Right lung (tissue), 5 donors: ENCODE measurements around the gene CD300LD. TPM values are rescaled to one million over a fixed set of nuclear protein-coding genes. Genes with fewer than 3 reads are reported as not detected.

ENCODE experiments used
- DNase-seq, 2 donors: peaks; one replicate each; pipeline ENCODE4 v3.0.0-alpha.2; 2013
- polyA plus RNA-seq, 5 donors: library from polyadenylated mRNA; unstranded; fragments of 120-200 nt; gene quantifications; one replicate each; pipeline versions ENCODE4 v1.2.1 to v1.2.3, GENCODE V29; 2013; ENCODE audit warnings: inconsistent platforms in 1 of 5, low replicate concordance in 1 of 5; ENCODE audit not compliant: insufficient read length in 5 of 5, insufficient read depth in 1 of 5

Gene CD300LD
- polyA plus RNA-seq, 5 donors, result 0.08 TPM; not detected in 4

DNA sequence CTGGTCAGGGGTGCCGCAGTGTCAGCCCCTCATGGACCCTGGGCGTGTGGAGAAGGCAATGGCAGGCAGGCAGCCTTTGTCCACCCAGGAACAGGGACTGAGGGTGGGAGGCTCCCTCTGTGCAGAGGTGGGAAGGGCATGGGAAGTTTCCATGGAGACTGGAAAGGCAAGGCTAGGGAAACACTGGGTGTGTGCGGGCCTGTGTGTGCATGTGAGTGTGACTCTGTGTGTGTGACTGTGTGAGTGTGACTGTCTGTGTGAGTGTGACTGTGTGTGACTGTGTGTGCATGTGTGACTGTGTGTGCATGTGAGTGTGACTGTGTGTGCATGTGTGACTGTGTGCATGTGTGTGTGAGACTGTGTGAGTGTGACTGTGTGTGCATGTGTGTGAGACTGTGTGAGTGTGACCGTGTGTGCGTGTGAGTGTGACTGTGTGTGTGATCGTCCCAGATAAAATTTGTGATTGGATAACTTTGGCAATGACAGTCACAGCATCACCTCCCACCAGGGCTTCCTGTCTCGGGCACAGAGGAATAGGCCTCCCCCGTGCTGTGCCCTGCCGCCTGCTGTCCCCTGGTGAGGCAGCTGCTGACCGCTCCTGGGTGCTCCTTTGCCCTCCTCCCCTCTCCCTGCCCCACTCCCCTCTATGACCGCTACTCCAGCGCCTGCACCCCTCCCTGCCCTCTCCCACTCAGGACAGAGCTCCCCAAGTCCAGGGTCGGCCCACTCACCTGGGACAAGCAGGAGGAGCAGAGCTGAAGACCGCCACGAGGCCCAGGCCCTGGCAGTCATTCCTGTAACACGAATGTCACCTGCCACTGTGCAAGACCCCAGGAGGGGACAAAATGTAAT lies 46.9 kb downstream of the CD300LD start:
- DNase-seq, result no peak

DNA sequence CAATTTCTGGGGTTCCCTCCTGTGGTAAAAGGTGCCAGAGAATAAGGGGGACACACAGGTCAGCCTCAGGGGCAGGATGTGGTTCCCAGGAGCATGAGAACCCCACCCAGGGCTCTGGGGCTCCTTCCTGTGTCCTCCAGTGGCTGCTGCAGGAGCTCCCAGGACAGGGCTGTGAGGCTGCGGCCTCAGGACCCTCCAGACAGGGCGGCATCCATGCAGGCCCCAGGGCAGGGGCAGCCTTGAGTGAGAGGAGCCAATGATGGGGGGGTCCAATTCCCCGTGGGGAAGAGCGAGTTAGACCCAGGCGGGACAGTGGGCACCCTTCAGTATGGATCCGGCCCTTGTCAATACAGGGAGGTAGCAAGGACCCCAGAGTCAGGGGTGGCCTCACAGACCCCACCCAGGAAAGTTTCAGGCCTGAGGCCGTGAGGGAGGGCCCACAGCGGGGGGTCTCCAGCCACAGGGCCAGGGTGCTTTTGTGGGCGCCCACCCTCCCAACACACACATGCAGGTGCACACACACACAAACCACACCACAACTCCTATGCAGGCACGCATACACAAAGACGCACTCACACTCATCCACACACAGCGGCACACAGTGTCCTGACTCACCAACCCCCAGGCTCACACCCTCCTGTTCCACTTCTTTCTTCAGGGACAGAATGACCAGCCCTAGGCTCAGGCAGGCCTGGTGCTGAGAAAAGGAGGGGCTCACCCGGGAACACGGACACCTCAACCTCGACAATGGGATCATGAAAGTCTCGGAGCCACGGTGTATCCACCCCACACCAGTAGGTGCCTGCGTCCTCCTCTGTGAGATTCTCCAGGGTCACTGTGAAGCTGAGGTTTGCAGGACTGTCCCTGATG lies 48.0 kb downstream of the CD300LD start:
- DNase-seq, result no peak

DNA sequence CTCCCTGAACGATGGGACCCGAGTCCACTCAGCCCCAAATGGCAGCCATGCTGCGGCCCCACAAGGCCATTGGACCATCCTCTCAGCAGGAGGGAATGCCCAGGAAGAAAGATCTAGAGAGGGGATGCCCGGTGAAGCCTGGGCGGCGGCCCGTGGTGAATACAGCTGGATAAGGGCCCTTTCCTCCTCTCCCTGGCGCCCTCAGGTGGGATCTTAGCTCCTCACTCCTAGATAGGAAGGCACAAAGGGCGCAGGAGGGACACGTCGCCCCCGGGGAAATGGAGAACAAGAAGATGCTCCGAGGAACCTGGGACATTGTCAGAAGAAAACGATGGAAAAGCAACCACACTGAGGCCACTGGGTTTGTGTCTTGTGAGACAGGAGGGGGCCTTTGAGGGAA lies 48.7 kb downstream of the CD300LD start:
- DNase-seq, result no peak

DNA sequence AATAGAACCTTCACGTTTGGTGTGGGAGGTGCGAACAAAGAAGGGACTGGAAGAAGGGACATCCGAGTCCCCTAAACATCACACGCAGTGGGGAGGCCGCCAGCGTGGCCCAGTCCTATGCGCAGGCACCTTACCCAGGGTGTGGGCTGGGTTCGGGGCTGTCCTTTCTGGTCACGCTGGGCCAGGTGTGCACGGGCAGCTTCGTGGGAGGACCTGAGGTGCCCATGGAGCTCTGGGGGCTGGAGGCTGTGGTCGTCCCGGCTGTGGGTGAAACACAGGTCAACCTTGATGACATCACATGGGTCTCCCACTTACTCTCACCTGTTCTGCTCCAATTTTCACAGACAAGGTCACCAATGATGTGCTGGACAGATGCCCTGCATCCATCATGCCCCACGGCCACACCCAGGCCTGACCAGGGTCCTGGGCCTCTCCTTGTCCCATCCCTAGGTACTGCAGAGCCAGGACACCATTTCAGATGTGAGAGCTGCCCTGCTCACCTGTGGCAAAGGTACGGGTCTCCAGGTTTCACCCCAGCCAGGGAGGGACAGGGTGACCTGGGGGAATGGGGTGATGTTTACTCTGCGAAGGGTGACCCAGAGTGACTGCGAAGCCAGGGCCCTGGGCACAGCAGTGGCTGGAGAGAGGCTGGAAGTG lies 49.2 kb downstream of the CD300LD start:
- DNase-seq, result no peak

DNA sequence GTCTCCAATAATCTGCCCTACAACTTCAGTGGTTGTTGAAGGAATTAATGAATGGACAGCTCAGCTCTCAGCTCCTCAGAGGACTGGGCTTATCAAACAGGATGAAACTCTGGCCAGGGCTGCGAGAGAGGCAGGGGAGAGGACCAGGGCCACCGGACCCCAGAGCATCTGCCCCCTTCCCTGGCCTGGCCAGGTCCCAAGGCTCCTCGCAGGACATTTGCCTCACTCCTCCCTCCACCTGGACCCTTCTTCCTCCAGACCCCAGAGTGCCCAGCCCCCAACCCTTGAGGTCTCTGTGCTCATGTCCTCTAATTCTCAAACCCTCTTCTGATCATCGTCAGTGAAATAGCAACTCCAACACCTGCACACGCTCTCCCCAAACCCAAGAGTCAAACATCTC lies 49.9 kb downstream of the CD300LD start:
- no peak for DNase-seq

DNA sequence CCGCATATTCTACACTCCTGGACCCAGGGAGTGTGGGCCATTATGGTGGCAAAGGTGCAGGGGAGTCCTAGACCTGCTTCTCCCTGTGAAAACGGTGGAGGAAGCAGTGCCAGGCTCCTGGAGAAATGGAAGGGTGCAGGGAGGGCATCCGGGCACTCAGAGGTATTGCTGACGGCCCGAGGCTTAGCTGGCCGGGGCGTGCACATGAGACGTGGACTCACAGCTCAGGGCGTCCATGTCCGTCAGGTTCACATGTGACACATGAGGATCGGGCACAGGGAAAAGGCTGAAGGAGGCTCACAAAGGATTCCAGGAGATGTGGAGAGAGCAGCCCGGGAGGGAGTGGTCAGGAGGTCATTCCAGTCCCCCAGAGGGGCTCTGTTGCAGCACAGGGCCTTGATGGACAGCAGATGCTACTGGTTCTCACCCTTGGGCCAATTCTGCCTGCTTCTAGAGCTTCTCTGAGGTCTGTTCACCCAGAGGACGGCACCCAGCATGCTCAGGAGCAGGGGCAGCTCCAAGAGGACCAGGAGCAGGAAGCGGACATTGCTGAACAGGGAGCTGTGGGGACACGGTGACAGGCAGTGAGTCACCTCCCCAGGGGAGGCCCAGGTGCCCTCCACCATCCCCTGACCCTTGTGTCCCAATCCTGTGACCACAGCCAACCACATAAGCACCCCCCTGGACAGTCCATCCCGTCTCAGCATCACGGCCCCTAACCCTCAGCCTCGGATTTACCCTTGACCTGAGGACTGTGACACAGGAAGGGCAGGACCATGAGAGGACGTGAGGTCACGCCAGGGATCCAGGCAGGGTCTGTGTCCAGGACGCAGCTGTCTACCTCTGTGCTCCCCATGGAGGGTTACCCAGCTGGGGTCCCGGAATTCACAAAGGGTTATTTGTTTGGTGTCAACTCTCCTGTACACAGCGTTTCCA lies 50.6 kb downstream of the CD300LD start:
- DNase-seq, result no peak

DNA sequence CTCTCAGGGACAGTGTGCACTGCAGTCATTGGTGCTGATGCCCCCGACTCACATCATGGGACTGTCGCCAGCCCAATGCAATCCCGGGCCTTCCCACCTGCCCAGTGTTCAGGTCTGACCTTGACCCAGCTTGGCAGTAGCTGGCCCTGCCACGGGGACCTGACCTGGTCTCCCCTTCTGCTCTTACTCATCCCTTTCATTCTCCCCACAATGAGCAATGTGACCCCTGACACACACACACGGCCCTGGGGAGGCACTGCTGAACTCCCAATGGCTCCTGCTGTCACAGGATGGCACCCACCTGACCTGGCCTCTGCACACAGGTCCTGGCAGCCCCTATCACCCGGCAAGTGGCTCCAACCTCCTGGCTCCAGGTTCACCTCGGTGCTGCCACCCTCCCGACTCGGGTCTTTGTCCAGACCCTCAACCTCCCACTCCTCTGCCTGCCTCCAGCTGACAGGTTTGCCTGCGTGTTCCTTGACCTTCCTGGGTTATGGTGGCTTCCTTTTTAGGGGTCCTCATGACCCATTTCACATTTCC lies 52.7 kb downstream of the CD300LD start:
- no peak for DNase-seq

DNA sequence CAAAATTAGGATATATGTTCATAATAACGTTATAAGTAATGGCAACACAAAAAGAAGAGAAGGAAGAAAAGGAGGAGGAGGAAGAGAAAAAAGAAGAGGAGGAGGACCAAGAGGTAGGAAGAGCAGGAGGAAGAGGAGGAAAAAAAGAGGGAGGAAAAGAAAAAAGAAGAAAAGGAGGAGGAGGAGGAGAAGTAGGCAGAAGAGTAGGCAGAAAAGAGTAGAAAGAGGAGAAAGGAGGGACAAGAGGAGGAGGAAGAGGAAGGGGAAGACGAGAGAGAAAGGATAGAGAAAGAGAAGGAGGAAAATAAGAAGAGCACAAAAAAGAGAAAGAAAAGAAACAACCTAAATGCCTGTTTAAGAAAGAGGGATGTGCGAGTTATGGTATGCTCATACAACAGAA lies 55.2 kb downstream of the CD300LD start:
- DNase-seq, result no peak

DNA sequence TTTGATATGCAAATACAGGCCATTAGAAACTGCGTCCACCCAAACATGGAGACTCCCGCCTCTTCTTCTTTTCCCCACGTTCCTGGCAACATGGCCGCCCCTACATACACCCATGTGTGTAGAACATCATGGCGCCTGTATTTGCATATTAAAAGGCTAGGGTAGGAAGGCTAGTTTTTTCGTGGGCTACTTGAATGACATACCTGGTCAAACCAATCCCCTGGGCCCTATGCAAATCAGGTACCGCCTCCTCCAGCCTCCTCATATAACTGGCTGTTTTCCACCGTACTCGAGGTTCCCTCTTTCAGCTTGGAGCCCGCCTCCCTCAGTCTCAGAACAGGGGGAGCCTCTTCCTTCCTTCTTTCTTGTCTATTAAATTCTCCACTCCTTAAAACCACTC lies 60.0 kb downstream of the CD300LD start:
- no peak for DNase-seq

DNA sequence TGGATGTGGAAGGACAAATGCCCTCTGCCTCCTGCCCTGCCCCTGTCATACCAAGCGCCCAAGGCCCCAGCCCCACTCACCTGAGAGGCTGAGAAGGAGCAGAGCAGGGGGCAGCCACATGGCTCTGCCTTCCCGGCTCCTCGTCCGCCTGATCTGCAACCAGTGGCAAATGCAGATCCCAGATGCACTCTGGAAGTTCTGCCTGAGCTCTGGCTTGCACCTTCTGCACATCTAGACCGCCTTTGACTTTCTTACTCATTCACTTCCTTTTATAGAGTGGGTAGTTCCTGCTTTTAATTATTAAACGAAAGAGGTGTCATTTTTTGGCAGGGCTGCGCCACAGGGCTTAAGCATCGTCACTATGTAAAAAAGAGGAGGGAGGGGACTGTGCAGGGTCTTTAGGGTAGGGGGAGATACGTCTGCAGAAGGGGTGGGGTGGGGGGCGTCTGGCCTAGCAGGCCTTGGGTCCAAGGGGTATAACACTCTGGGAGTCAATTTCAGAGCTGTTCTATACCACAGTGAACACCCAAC lies 60.8 kb downstream of the CD300LD start, which contains the start of gene CD300LB:
Gene CD300LB, minus strand, starts transcription at position 245 of the 531 bp plus-strand sequence. Its CDS starts 125 bp downstream, at position 120.
- DNase-seq, result no peak

DNA sequence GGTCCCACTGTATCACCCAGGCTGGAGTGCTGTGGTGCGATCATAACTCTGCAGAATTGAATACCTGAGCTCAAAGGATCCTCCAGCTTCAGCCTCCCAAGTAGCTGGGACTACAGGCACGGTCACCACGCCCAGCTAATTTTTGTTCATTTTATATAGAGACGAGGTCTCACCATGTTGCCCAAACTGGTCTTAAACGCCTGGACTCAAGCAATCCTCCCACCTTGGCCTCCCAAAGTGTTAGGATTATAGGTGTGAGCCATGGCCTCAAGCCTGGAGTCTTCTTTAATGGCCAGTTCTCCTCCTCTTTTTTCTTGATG lies 61.3 kb downstream of the CD300LD start:
- no peak for DNase-seq

Other genes starting within 250 kb of the CD300LD start
- gene BTBD17, start 230.4 kb downstream of the CD300LD start, polyA plus RNA-seq, result 1 to 10 TPM in 1 of 5 donors, under 1 TPM in 4; 0.67 to 1.9 (median 0.84) TPM
- gene GPR142, start 224.8 kb downstream of the CD300LD start, polyA plus RNA-seq, result under 1 TPM in 3 of 5 donors, not detected in 2; 0.13 to 0.16 (median 0.15) TPM
- 10 to 100 TPM; 40.1 to 70.8 (median 51.4) TPM for gene GPRC5C, start 160.2 kb downstream of the CD300LD start, polyA plus RNA-seq
- 1 to 10 TPM; 1.6 to 3.6 (median 2.1) TPM for gene CD300A, start 125.6 kb downstream of the CD300LD start, polyA plus RNA-seq
- gene CD300LB, start 60.8 kb downstream of the CD300LD start, polyA plus RNA-seq, result under 1 TPM; 0.22 to 0.44 (median 0.25) TPM
- gene CD300C, start 46.2 kb downstream of the CD300LD start, polyA plus RNA-seq, result 1 to 10 TPM in 1 of 5 donors, under 1 TPM in 4; 0.23 to 1.1 (median 0.69) TPM
- gene CD300H, start 24.8 kb downstream of the CD300LD start, polyA plus RNA-seq, result under 1 TPM in 3 of 5 donors, not detected in 2; 0.30 to 0.48 (median 0.34) TPM
- under 1 TPM; 0.29 to 0.46 (median 0.41) TPM for gene CD300E, start 31.5 kb upstream of the CD300LD start, polyA plus RNA-seq
- under 1 TPM; 0.54 to 0.68 (median 0.62) TPM for gene CD300LF, start 120.6 kb upstream of the CD300LD start, polyA plus RNA-seq
- gene RAB37, start 145.0 kb upstream of the CD300LD start, polyA plus RNA-seq, result 10 to 100 TPM in 3 of 5 donors, 1 to 10 TPM in 2; 9.1 to 11.3 (median 10.5) TPM
- gene NHERF1, start 156.3 kb upstream of the CD300LD start, polyA plus RNA-seq, result 10 to 100 TPM; 37.9 to 74.9 (median 44.8) TPM
- gene NAT9, start 184.1 kb upstream of the CD300LD start, polyA plus RNA-seq, result 10 to 100 TPM; 39.2 to 55.3 (median 47.9) TPM